ENCODE data around the gene SLC7A4.
A peak's percentile ranks its signal among the peaks of the same experiment; 100 is the strongest.

SLC7A4 gene

DNA sequence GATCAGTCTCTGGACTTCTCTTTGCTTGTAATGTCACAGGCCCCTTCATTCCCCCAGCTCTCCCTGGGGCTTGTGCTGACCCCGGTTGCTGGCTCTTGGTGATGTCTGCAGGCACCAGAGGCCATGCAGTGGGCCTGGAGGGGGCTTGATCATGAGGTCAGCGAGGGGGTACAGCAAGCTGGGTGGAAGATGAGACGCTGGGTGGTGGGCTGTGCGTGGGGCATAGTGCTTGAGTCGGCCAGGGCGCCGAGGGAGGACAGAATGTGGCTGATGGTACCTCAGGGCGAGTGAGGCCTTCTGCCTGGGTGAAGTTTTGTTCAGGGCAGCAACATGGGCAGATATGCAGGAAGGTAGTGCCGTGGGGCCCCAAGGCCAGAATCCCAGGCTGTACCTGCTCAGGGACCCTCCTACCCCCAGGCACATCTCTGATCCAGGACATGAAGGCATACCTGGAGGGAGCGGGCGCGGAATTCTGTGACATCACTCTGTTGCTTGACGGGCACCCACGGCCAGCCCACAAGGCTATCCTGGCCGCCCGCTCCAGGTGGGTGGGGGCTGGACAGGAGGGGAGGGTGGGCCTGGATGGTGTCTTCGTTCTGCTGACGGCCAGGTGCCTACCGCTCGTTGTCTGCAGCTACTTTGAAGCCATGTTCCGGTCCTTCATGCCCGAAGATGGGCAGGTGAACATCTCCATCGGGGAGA lies 36.9 kb downstream of the SLC7A4 start:
- no peak for DNase-seq

DNA sequence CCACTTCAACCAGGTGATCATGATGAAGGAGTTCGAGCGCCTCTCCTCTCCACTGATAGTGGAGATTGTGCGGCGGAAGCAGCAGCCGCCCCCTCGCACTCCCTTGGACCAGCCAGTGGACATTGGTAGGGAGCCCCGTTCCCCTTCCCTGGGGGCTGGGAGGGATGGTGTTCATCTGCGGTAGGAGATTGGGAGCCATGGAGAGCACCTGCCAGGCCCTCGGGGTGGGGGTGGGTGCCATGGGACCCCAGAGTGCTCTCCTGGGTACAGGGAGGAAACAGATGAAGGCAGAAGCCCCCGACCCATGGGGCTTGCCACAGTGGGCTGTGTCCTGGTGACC lies 37.5 kb downstream of the SLC7A4 start:
- DNase-seq = no peak

DNA sequence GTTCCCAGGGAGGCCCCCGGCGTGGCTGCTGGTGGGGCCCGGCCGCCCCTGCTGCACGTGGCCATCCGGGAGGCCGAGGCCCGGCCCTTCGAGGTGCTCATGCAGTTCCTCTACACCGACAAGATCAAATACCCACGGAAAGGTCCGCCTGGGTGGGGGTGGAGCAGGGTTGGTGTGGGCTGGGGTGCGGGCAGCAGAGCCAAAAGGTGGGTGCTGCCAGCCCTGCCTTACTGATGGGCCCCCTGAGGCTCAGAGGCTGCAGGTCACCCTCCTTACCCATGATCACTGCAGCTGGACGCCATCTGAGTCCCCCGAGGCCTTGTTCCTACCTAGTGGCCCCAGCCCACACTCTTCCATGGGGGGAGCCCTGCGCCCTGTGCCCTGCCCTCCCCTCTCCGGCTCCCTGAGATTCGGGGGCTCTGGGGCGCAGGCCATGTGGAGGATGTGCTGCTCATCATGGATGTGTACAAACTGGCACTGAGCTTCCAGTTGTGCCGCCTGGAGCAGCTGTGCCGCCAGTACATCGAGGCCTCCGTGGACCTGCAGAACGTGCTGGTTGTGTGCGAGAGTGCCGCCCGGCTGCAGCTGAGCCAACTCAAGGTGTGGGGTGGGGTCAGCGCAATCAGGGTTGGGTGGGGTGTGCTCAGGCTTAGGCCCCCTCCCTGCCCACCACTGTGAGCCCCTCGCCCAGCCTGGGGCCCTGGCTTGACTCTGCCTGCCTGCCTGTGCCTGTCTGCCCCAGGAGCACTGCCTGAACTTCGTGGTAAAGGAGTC lies 38.0 kb downstream of the SLC7A4 start:
- no peak for DNase-seq

DNA sequence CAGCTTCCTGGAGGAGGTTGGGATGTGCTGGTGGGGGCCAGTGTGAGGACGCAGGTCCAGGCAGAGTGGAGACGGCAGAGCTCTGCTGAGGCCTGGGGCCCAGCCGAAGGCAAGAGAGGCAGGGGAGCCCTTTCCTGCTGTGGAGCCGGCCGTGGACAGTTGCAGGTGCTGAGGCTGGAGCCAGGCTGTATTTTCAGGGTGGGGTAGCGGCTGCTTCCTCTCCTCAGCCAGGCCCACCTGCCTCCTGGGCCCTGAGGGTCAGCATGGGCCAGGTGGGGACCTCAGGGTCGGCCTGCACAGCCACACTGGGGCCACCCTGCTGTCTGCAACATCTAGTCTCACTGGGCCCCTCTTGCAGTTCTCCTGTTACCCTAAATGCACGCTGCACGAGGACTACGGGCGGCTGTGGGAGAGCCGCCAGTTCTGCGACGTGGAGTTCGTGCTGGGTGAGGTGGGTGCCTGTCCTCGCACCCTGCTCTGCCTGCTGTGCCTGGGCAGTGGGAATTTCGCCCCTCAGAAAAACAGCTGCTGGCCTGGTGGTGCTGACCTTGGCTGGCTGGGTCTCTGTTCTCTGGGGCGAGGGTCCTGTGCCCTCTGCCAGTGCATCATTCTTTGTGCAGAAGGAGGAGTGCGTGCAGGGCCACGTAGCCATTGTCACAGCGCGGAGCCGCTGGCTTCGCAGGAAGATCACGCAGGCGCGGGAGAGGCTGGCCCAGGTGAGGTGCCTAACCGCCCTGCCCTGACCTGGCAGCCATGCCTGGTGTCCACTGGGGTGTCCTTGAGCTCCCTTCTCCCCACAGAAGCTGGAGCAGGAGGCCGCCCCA lies 38.8 kb downstream of the SLC7A4 start:
- no peak for DNase-seq

DNA sequence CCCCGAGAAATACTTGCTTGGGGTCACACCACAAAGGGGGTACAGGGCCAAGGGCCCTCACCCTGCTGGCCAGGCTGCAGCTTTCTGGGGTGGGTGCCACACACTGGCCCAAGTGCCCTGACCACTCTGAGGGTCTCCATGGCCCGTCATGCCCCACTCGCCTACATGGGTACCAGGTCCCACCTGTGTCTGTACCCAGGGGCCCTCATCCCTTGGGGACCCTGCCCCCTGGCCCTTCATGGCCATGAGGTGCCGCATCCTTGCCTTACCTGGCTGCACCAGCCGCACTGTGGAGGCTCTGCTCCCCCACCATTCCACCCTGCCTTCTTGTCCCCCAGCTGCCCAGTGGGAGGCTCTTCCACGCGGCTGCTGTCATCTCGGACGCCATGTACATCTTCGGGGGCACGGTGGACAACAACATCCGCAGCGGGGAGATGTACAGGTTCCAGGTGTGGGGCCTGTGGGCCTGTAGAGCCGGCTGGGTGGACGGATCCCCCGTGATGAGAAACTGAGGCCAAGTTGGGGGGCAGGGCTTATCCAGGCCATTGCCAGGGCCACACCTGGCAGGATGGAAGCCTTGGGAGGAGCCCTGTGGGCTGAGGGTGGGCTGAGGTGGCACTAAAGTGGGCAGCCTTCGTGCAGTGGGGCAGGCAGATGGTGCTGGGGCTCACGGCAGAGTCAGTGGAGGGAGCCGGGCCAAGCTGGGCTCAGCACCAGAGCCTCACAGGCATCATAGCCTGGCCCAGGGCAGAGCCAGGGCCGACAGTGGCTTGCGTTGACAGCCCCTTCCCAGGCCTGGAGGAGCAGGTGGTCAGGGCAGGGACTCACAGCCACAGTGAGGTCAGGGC lies 39.7 kb downstream of the SLC7A4 start:
- DNase-seq = no peak

DNA sequence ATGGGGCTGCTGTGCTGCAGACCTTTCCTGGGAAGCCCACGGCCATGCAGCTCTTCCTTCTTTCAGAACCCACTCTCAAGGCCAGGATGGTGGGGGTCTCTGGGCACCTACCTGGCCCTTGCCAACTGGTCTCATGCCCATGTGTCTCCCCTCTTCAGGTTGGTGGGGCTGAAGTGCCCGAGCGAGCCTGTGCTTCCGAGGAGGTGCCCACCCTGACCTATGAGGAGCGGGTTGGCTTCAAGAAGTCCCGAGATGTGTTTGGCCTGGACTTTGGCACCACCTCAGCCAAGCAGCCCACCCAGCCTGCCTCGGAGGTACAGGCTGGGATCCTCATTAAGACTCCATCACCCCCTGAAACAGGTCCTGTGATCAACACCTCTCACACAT lies 40.3 kb downstream of the SLC7A4 start:
- no peak for DNase-seq

DNA sequence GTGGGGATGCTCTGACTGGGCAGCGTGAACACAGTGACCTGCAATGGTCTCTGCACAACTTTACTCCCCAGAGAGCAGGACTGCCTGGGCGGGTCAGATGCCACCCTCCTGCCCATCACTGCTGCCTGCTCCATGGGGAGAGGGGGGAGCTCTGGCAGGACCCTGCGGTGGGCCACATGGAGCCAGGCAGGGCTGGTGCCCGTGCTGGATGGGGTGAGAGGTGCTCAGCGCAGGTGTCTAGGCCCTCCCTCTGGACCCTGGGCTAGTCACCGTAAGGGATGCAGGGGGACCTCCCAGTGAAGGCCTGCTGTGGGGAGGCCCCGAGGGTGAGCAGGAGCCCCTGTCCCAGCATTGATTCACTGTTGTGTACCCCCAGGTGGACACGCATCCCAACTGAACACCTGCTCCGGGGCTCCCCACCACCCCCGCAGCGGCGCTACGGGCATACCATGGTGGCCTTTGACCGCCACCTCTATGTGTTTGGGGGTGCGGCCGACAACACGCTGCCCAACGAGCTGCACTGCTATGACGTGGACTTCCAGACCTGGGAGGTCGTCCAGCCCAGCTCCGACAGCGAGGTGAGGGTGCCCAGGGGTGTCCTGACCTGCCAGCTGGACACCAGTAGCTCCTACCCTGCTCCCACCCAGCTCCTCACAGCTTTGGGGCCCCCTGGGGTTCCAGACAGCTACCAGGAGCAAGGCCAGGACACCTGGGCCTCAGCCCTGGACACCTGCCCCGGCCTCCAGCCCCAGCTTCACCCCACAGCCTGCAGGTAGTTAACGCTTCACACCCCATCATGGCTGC lies 40.9 kb downstream of the SLC7A4 start:
- no peak for DNase-seq

DNA sequence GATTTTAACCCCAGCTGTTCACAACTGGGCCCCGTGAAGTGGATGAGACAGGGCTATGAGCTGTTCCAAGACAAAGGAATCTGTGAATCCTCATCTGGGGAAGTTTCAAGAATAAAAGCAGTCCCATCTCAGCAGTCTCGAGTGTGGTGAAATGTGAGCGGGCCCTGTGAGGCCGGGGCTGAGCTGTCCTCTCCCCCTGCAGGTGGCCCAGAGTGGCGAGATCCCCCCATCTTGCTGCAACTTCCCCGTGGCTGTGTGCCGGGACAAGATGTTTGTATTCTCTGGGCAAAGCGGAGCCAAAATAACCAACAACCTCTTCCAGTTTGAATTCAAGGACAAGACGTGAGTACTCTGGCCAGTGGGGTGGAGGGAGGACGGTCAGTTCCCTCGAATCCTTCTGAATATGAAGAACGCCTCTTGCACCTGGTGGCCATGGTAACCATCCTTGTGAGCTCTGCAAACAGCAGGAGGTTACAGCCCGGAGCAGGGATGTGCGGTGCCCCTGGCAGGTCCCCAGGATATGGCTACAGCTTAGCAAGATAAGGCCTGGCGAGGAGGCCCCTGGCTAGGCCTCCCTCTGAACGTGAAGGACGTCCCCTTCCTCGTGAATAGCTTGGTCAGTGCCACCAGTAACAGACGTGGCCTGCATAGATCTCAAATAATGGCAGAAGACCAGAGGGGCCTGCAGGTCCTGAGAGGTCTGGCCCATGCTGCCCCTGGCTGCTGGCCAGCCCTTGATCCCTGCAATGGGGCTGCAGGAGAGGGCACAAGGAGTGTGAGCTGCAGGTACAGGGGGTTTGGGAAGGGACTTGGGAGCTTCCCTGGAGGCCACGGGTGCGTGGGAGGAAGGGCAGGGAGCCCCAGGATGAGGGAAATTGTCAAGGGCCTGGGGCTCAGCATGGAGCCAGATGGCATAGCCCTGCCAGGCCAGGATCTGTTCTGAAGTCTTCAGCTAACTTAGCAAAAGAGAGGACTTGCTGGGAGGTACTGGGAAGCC lies 41.9 kb downstream of the SLC7A4 start:
- DNase-seq = no peak

DNA sequence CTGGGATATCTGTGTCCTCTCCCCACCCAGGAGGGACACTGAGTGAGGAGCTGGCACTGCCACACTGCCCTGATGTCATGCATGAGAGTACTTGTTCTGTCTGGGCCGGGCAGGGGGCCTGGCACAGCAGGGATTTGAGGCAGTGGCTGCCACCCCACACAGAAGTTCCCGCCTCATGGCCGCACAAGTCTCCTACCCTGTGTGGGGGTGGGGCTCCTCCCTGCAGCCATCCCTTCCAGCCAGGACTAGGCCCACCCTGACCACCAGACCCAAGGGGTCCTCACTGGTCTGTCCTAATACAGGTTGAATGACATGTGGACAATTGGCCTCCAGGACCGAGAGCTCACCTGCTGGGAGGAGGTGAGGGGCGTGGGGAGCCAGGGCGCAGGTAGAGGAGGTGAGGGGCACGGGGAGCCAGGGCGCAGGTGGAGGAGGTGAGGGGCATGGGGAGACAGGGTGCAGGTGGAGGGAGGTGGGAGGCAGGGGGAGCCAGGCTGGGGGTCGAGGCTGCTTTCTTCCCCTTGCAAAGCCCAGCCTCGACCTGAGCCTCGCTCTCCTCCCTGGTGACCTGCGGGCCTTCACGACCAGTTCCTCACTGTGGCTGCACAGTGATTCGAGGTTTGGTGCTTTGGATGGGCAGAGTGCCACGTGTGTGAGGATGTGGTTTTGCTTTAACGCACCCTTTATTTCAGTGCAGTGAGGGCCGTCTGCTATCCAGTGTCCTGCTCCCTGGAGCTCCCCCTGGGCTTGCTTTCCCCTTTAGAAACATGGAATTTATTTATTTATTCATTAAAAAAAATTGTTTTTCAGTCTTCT lies 42.8 kb downstream of the SLC7A4 start:
- DNase-seq = no peak

DNA sequence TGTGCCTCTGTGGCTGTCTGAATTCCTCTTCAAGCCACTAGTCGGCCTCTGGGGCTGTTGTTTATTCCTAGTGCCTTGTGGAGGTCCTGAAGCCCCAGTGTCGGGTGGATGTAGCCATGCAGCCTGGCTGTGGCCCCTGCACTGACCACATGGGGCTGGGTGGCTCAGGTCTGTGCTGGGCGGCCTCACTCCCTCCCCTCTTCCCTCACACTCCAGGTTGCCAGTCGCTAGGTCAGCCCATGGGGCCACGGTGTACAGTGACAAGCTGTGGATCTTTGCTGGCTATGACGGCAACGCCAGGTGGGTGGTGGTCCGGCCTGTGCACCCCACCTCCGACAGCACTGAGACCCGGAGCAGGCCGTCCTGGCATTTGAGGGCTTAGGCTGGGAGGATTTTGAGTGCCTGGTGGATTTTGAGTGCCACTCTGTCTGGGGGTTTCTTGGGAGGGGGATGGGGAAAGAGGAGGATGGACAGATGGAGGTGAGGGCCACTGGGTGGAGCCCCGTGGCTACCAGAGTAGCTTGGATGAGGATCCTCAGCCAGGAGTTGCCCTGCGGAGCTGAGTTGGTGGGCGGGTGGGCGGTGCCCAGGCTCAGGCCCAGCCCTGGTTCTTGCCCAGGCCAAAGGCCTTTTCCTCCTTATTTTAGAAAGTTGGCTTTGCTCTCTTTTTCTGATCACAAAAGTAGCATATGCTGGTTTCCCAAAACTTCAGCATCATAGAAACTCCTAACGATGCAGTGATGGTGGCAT lies 43.6 kb downstream of the SLC7A4 start:
- DNase-seq = no peak

DNA sequence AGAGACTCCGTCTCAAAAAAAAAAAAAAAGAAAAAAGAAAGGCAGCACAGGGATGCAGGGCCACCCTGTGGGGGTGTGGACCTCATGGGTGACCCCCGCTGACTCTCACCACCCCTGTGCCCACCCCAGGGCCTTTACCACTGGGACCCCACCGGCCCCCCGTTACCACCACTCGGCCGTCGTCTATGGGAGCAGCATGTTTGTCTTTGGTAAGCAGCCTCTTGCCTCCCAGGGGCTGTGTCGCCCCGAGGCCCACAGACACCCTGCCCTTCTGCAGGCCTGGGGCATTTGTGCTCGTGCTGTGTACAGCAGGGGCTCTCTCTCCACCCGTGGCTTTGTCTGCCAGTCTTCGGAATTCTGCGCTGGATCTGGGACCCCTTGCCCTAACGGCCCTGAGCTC lies 45.0 kb downstream of the SLC7A4 start:
- no peak for DNase-seq

DNA sequence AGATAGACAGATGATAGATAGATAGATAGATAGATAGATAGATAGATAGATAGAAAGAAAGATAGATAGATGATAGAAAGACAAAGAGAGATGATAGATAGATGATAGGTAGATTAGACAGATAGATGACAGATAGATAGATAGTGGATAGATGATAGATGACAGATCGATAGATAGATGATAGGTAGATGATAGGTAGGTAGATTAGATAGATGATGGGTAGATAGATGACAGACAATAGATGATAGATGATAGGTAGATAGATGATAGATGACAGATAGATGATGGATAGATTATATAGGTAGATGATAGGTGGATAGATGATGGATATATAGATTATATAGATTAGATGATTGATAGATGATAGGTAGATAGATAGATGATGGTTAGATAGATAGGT lies 46.0 kb downstream of the SLC7A4 start:
- DNase-seq = no peak

DNA sequence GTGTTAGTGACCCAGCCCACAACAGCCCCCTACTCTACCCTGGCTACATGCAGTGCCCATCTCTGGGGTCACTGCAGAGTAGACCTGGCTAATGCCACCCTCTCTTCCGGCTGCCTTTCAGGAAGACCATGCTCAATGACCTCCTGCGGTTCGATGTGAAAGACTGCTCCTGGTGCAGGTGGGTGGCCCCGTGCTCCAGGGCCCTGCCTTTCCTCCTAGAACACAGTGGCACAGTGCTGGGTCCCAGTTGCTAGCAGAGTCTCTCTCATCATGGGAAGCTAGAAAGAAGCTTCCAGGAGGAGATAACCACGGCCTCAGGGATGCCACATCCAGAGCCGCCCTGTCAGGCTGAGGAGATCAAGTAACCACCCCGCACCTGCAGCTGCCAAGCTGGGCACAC lies 46.6 kb downstream of the SLC7A4 start:
- no peak for DNase-seq

DNA sequence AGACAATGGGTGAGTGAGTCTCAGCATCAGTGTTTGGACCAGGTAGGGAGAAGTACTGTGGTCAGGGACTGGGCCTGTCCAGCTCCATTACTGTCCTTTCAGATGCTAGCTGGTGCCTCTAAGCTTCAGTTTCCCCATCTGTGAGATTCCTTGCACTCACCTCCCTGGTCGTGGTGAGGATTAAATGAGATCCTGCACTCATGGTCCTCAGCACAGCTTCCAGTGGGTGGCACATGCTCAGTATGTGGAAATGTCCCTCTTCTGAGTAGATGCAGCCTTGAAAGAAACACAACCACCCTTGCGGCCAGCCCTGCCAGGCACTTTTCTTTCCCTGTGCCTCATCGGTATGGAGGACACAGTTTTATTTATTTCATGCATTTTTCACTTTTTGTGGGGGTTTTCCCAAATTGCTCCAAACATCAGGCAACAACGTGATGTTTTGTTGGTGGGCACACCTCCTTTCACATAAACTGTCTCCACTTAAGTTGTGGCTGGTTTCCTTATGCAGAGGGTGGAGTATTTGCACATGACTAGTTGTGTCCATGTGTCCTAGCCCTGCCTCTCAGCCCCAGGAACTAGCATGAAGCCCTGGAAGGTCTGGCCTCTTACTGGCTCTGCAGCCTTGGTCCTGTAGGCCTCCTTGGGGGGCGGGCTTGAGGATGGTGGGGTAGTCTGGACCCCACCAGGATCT lies 49.1 kb downstream of the SLC7A4 start:
- no peak for DNase-seq

DNA sequence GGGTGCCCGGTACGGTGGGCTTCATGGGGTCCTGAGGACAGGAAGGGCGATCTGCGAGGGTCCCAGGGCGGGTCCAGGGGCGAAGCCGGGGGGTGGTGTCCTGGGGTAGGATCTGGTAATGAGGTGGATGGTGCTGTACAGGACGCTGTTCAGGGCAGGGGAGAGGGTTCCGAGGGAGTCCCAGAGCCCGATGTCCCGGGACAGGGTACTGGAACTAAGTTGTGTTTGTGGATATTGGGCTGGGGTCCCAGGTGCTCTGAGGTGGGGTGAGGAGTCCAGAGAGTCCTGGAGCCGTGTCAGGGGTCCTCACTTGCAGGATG lies 49.8 kb downstream of the SLC7A4 start:
- DNase-seq = no peak

DNA sequence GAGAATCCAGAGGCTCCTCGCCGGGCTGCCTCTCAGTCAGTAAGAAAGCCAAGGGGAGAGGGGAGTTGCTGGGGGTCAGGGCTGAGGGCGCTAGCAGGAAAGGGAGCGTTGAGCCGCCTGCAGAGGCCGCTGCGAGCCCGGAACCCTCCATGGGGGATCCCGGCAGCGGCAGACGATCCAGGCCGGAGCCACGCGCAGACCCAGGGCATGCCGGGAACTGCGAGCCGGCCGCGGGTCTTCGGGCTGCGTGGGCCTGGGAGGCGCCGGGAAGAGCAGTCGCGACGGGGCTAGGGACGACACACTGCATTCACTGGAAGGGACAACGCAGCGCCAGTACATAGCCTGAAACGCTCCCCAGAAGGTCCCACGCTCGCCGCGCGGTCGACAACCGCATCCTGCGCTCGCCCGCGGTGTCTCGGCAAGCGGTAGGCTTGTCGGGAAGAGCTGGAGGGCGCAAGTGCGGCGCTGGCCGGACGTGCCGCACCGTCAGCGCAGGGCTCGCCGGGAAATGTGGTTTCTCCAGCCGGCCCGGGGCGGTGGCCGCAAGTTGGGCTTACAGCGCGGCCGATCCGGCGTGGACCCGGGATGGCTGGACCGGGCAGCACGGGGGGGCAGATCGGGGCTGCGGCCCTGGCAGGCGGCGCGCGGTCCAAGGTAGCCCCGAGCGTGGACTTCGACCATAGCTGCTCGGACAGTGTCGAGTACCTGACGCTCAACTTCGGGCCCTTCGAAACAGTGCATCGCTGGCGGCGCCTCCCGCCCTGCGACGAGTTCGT lies 50.4 kb downstream of the SLC7A4 start, which contains the start of gene LZTR1:
LZTR1 (plus strand) TSS at position 511 of the 776 bp plus-strand sequence; CDS start at position 586, 75 bp downstream.
- peak; percentile 53 for DNase-seq

DNA sequence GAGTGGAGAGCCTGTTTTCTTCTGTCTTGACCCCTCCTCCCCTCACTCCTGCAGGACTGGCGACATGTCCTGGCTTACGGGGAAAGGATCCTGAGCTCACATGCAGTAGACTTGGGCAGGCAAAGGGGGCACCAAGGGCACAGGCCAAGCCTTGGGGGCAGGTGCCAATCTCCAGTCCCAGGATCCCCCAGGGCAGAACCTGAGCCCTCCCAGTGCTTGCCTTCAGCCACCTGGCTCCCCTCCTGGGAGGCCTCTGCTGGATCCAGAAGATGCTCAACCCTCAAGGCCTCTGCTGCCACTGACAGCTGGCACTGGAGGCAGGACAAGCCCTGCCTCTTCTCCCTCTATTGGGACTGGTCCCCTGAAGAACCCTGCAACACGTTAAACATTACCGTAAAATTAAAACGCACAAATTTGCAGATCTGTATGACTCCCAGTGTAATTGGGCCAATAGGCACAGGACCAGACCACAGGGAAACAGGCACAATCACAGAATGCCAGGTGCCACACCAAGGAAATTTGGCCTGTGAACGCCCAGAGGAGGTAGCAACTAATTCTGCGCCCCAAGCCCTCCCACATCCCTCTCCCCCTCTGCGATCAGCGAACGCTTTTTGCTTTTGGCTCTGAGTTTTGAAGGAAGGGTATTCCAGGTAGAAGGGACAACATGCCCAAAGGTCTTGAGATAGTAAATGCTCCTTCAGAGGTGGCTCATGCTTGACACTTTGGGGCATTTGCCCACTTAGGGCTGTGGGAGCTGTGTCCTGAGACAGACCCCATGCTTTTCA lies 51.2 kb downstream of the SLC7A4 start:
- no peak for DNase-seq

Data from activated T-cell treated with anti-CD3 and anti-CD28 coated beads for 4 hours (primary cell).